GM10266 (cell line): ENCODE measurements around the gene CCDC124.

Source experiments
- DNase-seq: peaks from one replicate; pipeline ENCODE4 v3.0.0; 2012; ENCODE audit errors: extremely low spot score
- CTCF ChIP-seq: IDR thresholded peaks from 2 replicates; pipeline ENCODE4 v1.5.1; 2012; ENCODE audit warnings: mild to moderate bottlenecking, low read depth; ENCODE audit not compliant: control insufficient read depth, insufficient read depth; ENCODE audit errors: missing control alignments

CCDC124 gene

GRCh38 chr19:17947815-17948513, 15.1 kb downstream of the CCDC124 start:
- peak; percentile 100 for DNase-seq
- TF ChIP-seq CTCF, result no peak

GRCh38 chr19:17948514-17948900, 15.7 kb downstream of the CCDC124 start:
- DNase-seq, result peak; percentile 67

GRCh38 chr19:17948931-17949930, 16.4 kb downstream of the CCDC124 start:
- no peak for TF ChIP-seq CTCF
- peak; percentile 65 for DNase-seq

More at GRCh38 chr19:17948514-17948900, 15.7 kb downstream of the CCDC124 start:
- TF ChIP-seq CTCF, result no peak

GRCh38 chr19:17949956-17950309, 17.1 kb downstream of the CCDC124 start:
- no peak for DNase-seq
- no peak for TF ChIP-seq CTCF

- peak; percentile 66 for DNase-seq
Observed at GRCh38 chr19:17950310-17951156, 17.7 kb downstream of the CCDC124 start.

More at GRCh38 chr19:17950310-17951156, 17.7 kb downstream of the CCDC124 start:
- no peak for TF ChIP-seq CTCF
